Germinal center (tissue), 1 donor: Measurements from ENCODE around the gene VPREB3.

ENCODE experiments used
- DNase-seq: peaks from one replicate; pipeline ENCODE4 v3.0.0; 2012; ENCODE audit warnings: mixed read lengths, low spot score

Gene VPREB3

GRCh38 chr22:23764899-23765881 lies 11.0 kb upstream of the VPREB3 start:
- no peak for DNase-seq

GRCh38 chr22:23763954-23764353 lies 9.7 kb upstream of the VPREB3 start:
- DNase-seq: no peak

- peak; percentile 61 for DNase-seq
These were observed 9.3 kb upstream of the VPREB3 start for GRCh38 chr22:23763579-23763945.

- DNase-seq: no peak
These were observed 8.8 kb upstream of the VPREB3 start, which contains the start of gene C22orf15 for GRCh38 chr22:23762842-23763578. Gene C22orf15 (plus strand): TSS chr22:23762990. CDS start chr22:23763307, 317 bp downstream.

GRCh38 chr22:23760056-23760455 lies 5.8 kb upstream of the VPREB3 start:
- no peak for DNase-seq

- DNase-seq: no peak
These were observed 5.3 kb upstream of the VPREB3 start for GRCh38 chr22:23759566-23759965.

GRCh38 chr22:23756891-23757290 lies 2.7 kb upstream of the VPREB3 start:
- no peak for DNase-seq

- no peak for DNase-seq
These were observed 1.5 kb upstream of the VPREB3 start for GRCh38 chr22:23755711-23756110.

- peak; percentile 35 for DNase-seq
These were observed 883 bp upstream of the VPREB3 start for GRCh38 chr22:23754980-23755636.

GRCh38 chr22:23753385-23753784 lies 840 bp downstream of the VPREB3 start:
- peak; percentile 44 for DNase-seq

- DNase-seq: peak; percentile 78
These were observed 1.5 kb downstream of the VPREB3 start for GRCh38 chr22:23752750-23753149.

GRCh38 chr22:23752090-23752691 lies 2.0 kb downstream of the VPREB3 start:
- peak; percentile 89 for DNase-seq

- peak; percentile 51 for DNase-seq
These were observed 2.7 kb downstream of the VPREB3 start for GRCh38 chr22:23751441-23751996.

- DNase-seq: peak; percentile 91
These were observed 3.3 kb downstream of the VPREB3 start, which contains the start of gene ZNF70 for GRCh38 chr22:23750714-23751440. Gene ZNF70 (minus strand): TSS chr22:23751112. CDS start chr22:23745140, 5,972 bp downstream.

GRCh38 chr22:23750367-23750713 lies 3.9 kb downstream of the VPREB3 start:
- no peak for DNase-seq

GRCh38 chr22:23749841-23750301 lies 4.4 kb downstream of the VPREB3 start:
- no peak for DNase-seq

- no peak for DNase-seq
These were observed 8.4 kb downstream of the VPREB3 start for GRCh38 chr22:23745791-23746190.

- DNase-seq: no peak
These were observed 9.7 kb downstream of the VPREB3 start for GRCh38 chr22:23744485-23744884.

GRCh38 chr22:23744001-23744400 lies 10.2 kb downstream of the VPREB3 start:
- no peak for DNase-seq

- DNase-seq: no peak
These were observed 10.9 kb downstream of the VPREB3 start for GRCh38 chr22:23743303-23743705.
